HL-60 (cell line): Measurements from ENCODE around the gene DLG3.

Experiments
- DNase-seq, 2 experiments: peaks; one replicate each; pipeline ENCODE4 v3.0.0-alpha.2; 2010 to 2020; ENCODE audit warnings: low read depth in 1 of 2, low spot score in 1 of 2
- H3K27ac ChIP-seq: fragments of 250-450 bp; sonication (Bioruptor Pico); replicated peaks from 2 replicates; pipeline ENCODE4 v1.5.1; 2020; ENCODE audit warnings: mild to moderate bottlenecking, moderate library complexity
- H3K27me3 ChIP-seq: fragments of 250-450 bp; sonication (Bioruptor Pico); 2 replicates; pipeline ENCODE4 v1.5.1; 2021; ENCODE audit warnings: mild to moderate bottlenecking, moderate library complexity; ENCODE audit not compliant: insufficient read depth, poor library complexity, severe bottlenecking
- H3K4me3 ChIP-seq: replicated peaks from 2 replicates; pipeline ENCODE4 v1.5.1; 2011; ENCODE audit warnings: mild to moderate bottlenecking, control low read depth, low read length; ENCODE audit not compliant: insufficient read depth
- CTCF ChIP-seq: IDR thresholded peaks from one replicate; pipeline ENCODE4 v1.5.1; 2011; ENCODE audit warnings: low read length, control low read depth, inconsistent platforms; ENCODE audit not compliant: insufficient read depth
- GABPA ChIP-seq: IDR thresholded peaks from 2 replicates; pipeline ENCODE4 v1.6.1; 2012; ENCODE audit warnings: low read depth
- POLR2AphosphoS5 ChIP-seq: IDR thresholded peaks from 2 replicates; pipeline ENCODE4 v1.6.1; 2012; ENCODE audit warnings: low read depth
- REST ChIP-seq: IDR thresholded peaks from 2 replicates; pipeline ENCODE4 v1.6.1; 2012; ENCODE audit warnings: low read depth; ENCODE audit not compliant: insufficient replicate concordance
- SPI1 ChIP-seq: IDR thresholded peaks from 2 replicates; pipeline ENCODE4 v1.6.1; 2012; ENCODE audit warnings: low read depth, mild to moderate bottlenecking, borderline replicate concordance

The DLG3 gene

GRCh38 chrX:70488856-70489255 lies 44.2 kb downstream of the DLG3 start:
- Histone ChIP-seq H3K27me3 (no peaks in the 10 kb centered on the region), H3K4me3 (no peak overlapping the region), H3K27ac (no peak overlapping the region)
- DNase-seq: no peak
- TF ChIP-seq GABPA: no peak
- TF ChIP-seq SPI1: no peak
- no peak for TF ChIP-seq REST
- no peak for TF ChIP-seq POLR2AphosphoS5

- H3K27ac ChIP-seq: no peak overlapping the region
- H3K27me3 ChIP-seq: no peaks in the 10 kb centered on the region
- TF ChIP-seq CTCF (no peak), GABPA (no peak), SPI1 (no peak), REST (no peak), POLR2AphosphoS5 (no peak)
- no peak overlapping the region for H3K4me3 ChIP-seq
- no peak for DNase-seq
Measured at GRCh38 chrX:70494441-70494840, 49.8 kb downstream of the DLG3 start.

- TF ChIP-seq REST: no peak
- TF ChIP-seq CTCF: no peak
- TF ChIP-seq POLR2AphosphoS5: no peak
- no peak for TF ChIP-seq SPI1
- TF ChIP-seq GABPA: no peak
- no peak for DNase-seq
- Histone ChIP-seq H3K27ac (no peak overlapping the region), H3K27me3 (no peaks in the 10 kb centered on the region), H3K4me3 (no peak overlapping the region)
Measured at GRCh38 chrX:70496491-70496890, 51.9 kb downstream of the DLG3 start.

- no peaks in the 10 kb centered on the region for H3K27me3 ChIP-seq
- no peak overlapping the region for H3K4me3 ChIP-seq
- TF ChIP-seq SPI1: no peak
- TF ChIP-seq CTCF: no peak
- TF ChIP-seq REST: no peak
- TF ChIP-seq GABPA: no peak
- no peak for TF ChIP-seq POLR2AphosphoS5
- no peak for DNase-seq
- H3K27ac ChIP-seq: no peak overlapping the region
Measured at GRCh38 chrX:70497026-70497425, 52.4 kb downstream of the DLG3 start.
